Upper lobe of left lung (tissue), 6 donors: ENCODE measurements around the gene TPH1. TPM values are rescaled to one million over a fixed set of nuclear protein-coding genes. Genes with fewer than 3 reads are reported as not detected.

Experiments used
- ATAC-seq, 2 donors: fragments of 200-7000 bp; cut with Tn5 transposase; one replicate each; pipeline ENCODE4 v1.9.1; 2022; ENCODE audit warnings: mild to moderate bottlenecking in 2 of 2, moderate library complexity in 2 of 2; ENCODE audit not compliant: low FRiP score in 2 of 2
- DNase-seq, 2 donors: peaks; one replicate each; pipeline ENCODE4 v3.0.0-alpha.2; 2019 to 2020
- H3K27ac ChIP-seq, 4 donors: fragments of 200-600 bp; sonication (generic); one replicate each; pipeline ENCODE4 v1.5.1; 2016 to 2019
- H3K27me3 ChIP-seq, 4 donors: fragments of 200-600 bp; sonication (generic); one replicate each; pipeline ENCODE4 v1.5.1; 2017 to 2019
- H3K36me3 ChIP-seq, 4 donors: fragments of 200-600 bp; sonication (generic); one replicate each; pipeline ENCODE4 v1.5.1; 2016 to 2019
- H3K4me1 ChIP-seq, 4 donors: fragments of 200-600 bp; sonication (generic); one replicate each; pipeline ENCODE4 v1.5.1; 2018 to 2019
- H3K4me3 ChIP-seq, 4 donors: fragments of 200-600 bp; sonication (generic); one replicate each; pipeline ENCODE4 v1.5.1; 2017 to 2019; ENCODE audit warnings: mild to moderate bottlenecking in 2 of 4, moderate library complexity in 1 of 4
- H3K9me3 ChIP-seq, 4 donors: fragments of 200-600 bp; sonication (generic); one replicate each; pipeline ENCODE4 v1.5.1; 2018 to 2019
- EP300 ChIP-seq, 4 donors: sonication (generic); formaldehyde crosslinking; IDR thresholded peaks; one replicate each; pipeline ENCODE4 v1.5.1; 2017; ENCODE audit warnings: antibody characterized with exemption in 4 of 4, control low read depth in 2 of 4
- POLR2A ChIP-seq, 4 donors: fragments of 450-650 bp; IDR thresholded peaks; one replicate each; pipeline ENCODE4 v1.5.1; 2016 to 2017; ENCODE audit warnings: antibody characterized with exemption in 4 of 4, mild to moderate bottlenecking in 2 of 4
- POLR2AphosphoS5 ChIP-seq, 2 donors: sonication (generic); formaldehyde crosslinking; IDR thresholded peaks; one replicate each; pipeline ENCODE4 v1.5.1; 2017; ENCODE audit warnings: antibody characterized with exemption in 2 of 2
- WGBS, 2 donors: methylation state at CpG; one replicate each; pipeline ENCODE4 v1.1.5; 2017 to 2018; 5-methylcytosine and 5-hydroxymethylcytosine counted together
- total RNA-seq, 6 donors: library from RNA; depleted of rRNA in 4 of 6; stranded (reverse); fragments of >200 nt in 4 of 6; gene quantifications; one replicate each; pipeline versions ENCODE4 v1.1.0 to v1.2.1, GENCODE V29; 2016 to 2021
- TF ChIP-seq, protein P1 (sequence below), 6 experiments: fragments of 450-650 bp in 4 of 6; fragments of 200-600 bp in 2 of 6; sonication (generic) in 2 of 6; IDR thresholded peaks; one replicate each; pipeline ENCODE4 v1.5.1; 2016 to 2019; ENCODE audit warnings: antibody characterized with exemption in 6 of 6
- donor health status: DM: no; HTN: no; CAD: no; lungs with moderate emphysema.
- donor health status: DM: no; HTN: yes; CAD: no; lungs with severe emphysema.

Gene TPH1
- total RNA-seq, result under 1 TPM in 5 of 6 donors, not detected in 1; 0.13 to 0.79 (median 0.40) TPM

DNA sequence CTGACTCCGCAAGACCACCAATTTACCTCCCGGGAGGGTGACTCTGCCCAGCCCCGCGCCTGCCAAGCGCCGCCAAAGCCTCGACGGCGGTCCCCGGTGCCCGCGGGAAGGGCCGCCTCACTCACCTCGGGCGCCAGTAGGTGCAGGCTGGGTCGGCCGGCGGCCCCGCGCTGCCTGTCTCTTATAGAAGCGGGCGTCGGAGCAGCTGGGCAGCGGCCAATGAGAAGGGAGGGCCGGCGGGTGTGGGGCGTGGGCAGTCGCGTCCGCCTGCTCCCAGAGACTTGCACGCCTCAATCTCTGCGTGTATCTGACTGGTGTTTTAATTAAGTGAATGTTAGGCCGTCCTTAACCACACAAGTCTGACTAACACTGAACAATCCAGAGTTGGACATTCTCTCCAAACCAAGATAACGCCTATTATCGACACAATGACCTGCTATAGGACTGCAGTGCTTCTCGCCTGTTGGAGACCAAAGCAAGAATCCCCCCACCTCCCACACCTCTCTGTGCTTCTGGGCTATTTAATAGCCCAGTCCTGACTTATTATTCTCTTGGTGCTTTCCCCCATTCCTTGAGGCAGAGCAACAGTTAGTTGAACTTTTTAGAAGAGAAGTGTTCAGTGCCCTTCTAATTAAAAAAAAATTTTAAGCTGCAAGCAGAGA lies at the start of gene TPH1:
Gene TPH1 (minus strand): TSS at position 154 of the 662 bp plus-strand sequence. CDS start 5,507 bp downstream, outside the sequence.
- H3K27me3 ChIP-seq, result peaks cover 0 to 5% (median 0%) of the 10 kb centered on the region in 4 donors
- TF ChIP-seq EP300 (IDR thresholded peaks at IDR 0.05) (no peak), POLR2A (IDR thresholded peaks at IDR 0.05) (no peak), POLR2AphosphoS5 (IDR thresholded peaks at IDR 0.05) (no peak)
- TF ChIP-seq, protein P1, sequence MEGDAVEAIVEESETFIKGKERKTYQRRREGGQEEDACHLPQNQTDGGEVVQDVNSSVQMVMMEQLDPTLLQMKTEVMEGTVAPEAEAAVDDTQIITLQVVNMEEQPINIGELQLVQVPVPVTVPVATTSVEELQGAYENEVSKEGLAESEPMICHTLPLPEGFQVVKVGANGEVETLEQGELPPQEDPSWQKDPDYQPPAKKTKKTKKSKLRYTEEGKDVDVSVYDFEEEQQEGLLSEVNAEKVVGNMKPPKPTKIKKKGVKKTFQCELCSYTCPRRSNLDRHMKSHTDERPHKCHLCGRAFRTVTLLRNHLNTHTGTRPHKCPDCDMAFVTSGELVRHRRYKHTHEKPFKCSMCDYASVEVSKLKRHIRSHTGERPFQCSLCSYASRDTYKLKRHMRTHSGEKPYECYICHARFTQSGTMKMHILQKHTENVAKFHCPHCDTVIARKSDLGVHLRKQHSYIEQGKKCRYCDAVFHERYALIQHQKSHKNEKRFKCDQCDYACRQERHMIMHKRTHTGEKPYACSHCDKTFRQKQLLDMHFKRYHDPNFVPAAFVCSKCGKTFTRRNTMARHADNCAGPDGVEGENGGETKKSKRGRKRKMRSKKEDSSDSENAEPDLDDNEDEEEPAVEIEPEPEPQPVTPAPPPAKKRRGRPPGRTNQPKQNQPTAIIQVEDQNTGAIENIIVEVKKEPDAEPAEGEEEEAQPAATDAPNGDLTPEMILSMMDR (IDR thresholded peaks at IDR 0.05), result no peak

GRCh38 chr11:18093959-18094358 lies 47.9 kb upstream of the TPH1 start:
- ATAC-seq (no peak), DNase-seq (no peak)
- Histone ChIP-seq H3K27me3 (no peaks in the 10 kb centered on the region), H3K27ac (no peak overlapping the region), H3K4me1 (no peaks in the 10 kb centered on the region), H3K9me3 (no peaks in the 10 kb centered on the region), H3K4me3 (no peak overlapping the region), H3K36me3 (peaks cover 9 to 82% (median 22%) of the 10 kb centered on the region in 4 donors)
- no peak for TF ChIP-seq POLR2A (IDR thresholded peaks at IDR 0.05)
- TF ChIP-seq POLR2AphosphoS5 (IDR thresholded peaks at IDR 0.05), result no peak
- TF ChIP-seq, protein P1 (IDR thresholded peaks at IDR 0.05), result no peak
- no peak for TF ChIP-seq EP300 (IDR thresholded peaks at IDR 0.05)

More for the DNA sequence above, at the start of gene TPH1:
- peak; percentile 53 to 89 for ATAC-seq
- Histone ChIP-seq H3K36me3 (no peaks in the 10 kb centered on the region), H3K4me3 (no peak within 1 kb of the TSS), H3K9me3 (no peaks in the 10 kb centered on the region), H3K4me1 (peaks cover 3 to 7% (median 6%) of the 10 kb centered on the region in 4 donors), H3K27ac (no peak within 1 kb of the TSS)
- peak; percentile 49 to 90 for DNase-seq
- 17 to 29% methylated on average over 4 to 36 of the region's 36 CpGs for WGBS, 2 donors

GRCh38 chr11:18091731-18092130 lies 45.7 kb upstream of the TPH1 start:
- ATAC-seq, result no peak

DNA sequence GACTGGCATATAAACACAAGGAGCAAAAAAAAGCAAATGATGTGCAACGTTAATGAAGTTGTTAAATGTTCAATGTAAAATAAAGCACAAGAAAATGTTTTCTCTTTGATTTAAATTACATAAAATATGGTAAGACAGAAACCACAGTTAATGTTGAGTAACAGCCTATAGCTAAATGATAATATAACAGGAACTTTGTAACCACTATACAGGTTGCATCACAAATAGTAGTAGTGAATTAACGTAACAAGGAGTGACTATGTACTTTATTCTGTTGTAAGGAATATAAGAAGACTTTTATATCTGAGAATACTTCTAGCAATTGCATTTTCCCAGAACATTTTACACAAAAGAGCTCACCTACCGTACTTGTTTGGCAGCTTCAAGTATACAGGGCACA lies 42.9 kb upstream of the TPH1 start:
- no peak for TF ChIP-seq POLR2AphosphoS5 (IDR thresholded peaks at IDR 0.05)
- Histone ChIP-seq H3K9me3 (no peaks in the 10 kb centered on the region), H3K4me3 (no peak overlapping the region), H3K4me1 (no peaks in the 10 kb centered on the region), H3K27ac (no peak overlapping the region), H3K36me3 (peaks cover 24 to 91% (median 30%) of the 10 kb centered on the region in 4 donors), H3K27me3 (no peaks in the 10 kb centered on the region)
- ATAC-seq, result no peak
- 71 to 80% methylated on average over 3 of the region's 3 CpGs for WGBS, 2 donors
- DNase-seq, result no peak

More at GRCh38 chr11:18091731-18092130, 45.7 kb upstream of the TPH1 start:
- no peak overlapping the region for H3K4me3 ChIP-seq
- no peaks in the 10 kb centered on the region for H3K27me3 ChIP-seq
- no peak overlapping the region for H3K27ac ChIP-seq
- H3K9me3 ChIP-seq, result no peaks in the 10 kb centered on the region
- peaks cover 17 to 93% (median 26%) of the 10 kb centered on the region in 4 donors for H3K36me3 ChIP-seq
- DNase-seq, result no peak
- 94 to 96% methylated on average over 2 of the region's 2 CpGs for WGBS, 2 donors
- TF ChIP-seq EP300 (IDR thresholded peaks at IDR 0.05) (no peak), POLR2AphosphoS5 (IDR thresholded peaks at IDR 0.05) (no peak), POLR2A (IDR thresholded peaks at IDR 0.05) (no peak)
- TF ChIP-seq, protein P1 (IDR thresholded peaks at IDR 0.05), result no peak
- no peaks in the 10 kb centered on the region for H3K4me1 ChIP-seq

GRCh38 chr11:18088366-18088765 lies 42.3 kb upstream of the TPH1 start:
- WGBS, 2 donors, result 98 to 99% methylated on average over 2 of the region's 2 CpGs
- H3K27ac ChIP-seq, result no peak overlapping the region
- no peaks in the 10 kb centered on the region for H3K27me3 ChIP-seq
- no peaks in the 10 kb centered on the region for H3K4me1 ChIP-seq
- DNase-seq (no peak), ATAC-seq (no peak)
- no peaks in the 10 kb centered on the region for H3K9me3 ChIP-seq
- TF ChIP-seq, protein P1 (IDR thresholded peaks at IDR 0.05), result no peak
- no peak for TF ChIP-seq EP300 (IDR thresholded peaks at IDR 0.05)
- H3K36me3 ChIP-seq, result peaks cover 18 to 88% (median 26%) of the 10 kb centered on the region in 4 donors
- no peak overlapping the region for H3K4me3 ChIP-seq
